PC-9 (cell line): ENCODE results near the gene POLR2A.

Experiments
- EZH2 ChIP-seq: fragments of 200-600 bp; sonication (generic); IDR thresholded peaks from 2 replicates; pipeline ENCODE4 v1.8.0; 2017; ENCODE audit warnings: antibody characterized with exemption, low read depth
- TF ChIP-seq, protein P1 (sequence below): fragments of 200-600 bp; sonication (generic); conservative IDR thresholded peaks from 2 replicates; pipeline ENCODE4 v1.6.1; 2017; ENCODE audit warnings: mixed run types, antibody characterized with exemption, mild to moderate bottlenecking, moderate library complexity

DNA sequence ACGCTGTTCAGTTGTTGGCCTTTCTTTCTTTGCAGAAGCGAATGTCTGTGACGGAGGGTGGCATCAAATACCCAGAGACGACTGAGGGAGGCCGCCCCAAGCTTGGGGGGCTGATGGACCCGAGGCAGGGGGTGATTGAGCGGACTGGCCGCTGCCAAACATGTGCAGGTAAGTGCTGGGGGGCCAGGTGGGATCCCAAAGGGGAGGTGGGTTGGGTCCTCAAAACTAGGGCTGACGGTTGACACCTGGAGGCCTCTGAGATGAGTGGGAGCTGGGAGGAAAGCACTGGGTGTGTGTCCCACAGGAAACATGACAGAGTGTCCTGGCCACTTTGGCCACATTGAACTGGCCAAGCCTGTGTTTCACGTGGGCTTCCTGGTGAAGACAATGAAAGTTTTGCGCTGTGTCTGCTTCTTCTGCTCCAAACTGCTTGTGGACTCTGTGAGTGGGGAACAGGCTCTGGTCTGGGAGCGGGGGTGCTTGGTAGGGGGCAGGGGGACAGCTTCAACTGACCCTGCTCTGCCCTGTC lies 11.8 kb downstream of the POLR2A start:
- TF ChIP-seq, protein P1, sequence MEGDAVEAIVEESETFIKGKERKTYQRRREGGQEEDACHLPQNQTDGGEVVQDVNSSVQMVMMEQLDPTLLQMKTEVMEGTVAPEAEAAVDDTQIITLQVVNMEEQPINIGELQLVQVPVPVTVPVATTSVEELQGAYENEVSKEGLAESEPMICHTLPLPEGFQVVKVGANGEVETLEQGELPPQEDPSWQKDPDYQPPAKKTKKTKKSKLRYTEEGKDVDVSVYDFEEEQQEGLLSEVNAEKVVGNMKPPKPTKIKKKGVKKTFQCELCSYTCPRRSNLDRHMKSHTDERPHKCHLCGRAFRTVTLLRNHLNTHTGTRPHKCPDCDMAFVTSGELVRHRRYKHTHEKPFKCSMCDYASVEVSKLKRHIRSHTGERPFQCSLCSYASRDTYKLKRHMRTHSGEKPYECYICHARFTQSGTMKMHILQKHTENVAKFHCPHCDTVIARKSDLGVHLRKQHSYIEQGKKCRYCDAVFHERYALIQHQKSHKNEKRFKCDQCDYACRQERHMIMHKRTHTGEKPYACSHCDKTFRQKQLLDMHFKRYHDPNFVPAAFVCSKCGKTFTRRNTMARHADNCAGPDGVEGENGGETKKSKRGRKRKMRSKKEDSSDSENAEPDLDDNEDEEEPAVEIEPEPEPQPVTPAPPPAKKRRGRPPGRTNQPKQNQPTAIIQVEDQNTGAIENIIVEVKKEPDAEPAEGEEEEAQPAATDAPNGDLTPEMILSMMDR = no peak
- TF ChIP-seq EZH2 = no peak
